Measurements from ENCODE around the gene TSHZ2.

TSHZ2 gene

GRCh38 chr20:53493311-53493857 is 521.2 kb downstream of the TSHZ2 start:
- TF ChIP-seq ZFX (IDR thresholded peaks at IDR 0.05; ENCODE audit: borderline replicate concordance) (no peak), CTCF (IDR thresholded peaks at IDR 0.05) (no peak)
- H3K27ac ChIP-seq, result no peak overlapping the region

GRCh38 chr20:53494753-53495152 is 522.6 kb downstream of the TSHZ2 start:
- TF ChIP-seq CTCF (IDR thresholded peaks at IDR 0.05) (no peak), ZFX (IDR thresholded peaks at IDR 0.05; ENCODE audit: borderline replicate concordance) (no peak)
- H3K27ac ChIP-seq, result no peak overlapping the region

- H3K27ac ChIP-seq, result no peak overlapping the region
- no peak for TF ChIP-seq CTCF (IDR thresholded peaks at IDR 0.05)
- no peak for TF ChIP-seq ZFX (IDR thresholded peaks at IDR 0.05; ENCODE audit: borderline replicate concordance)
Observed at GRCh38 chr20:53495398-53496092, 523.4 kb downstream of the TSHZ2 start.

GRCh38 chr20:53497246-53497645 is 525.1 kb downstream of the TSHZ2 start:
- TF ChIP-seq CTCF (IDR thresholded peaks at IDR 0.05), result no peak
- H3K27ac ChIP-seq, result no peak overlapping the region

- no peak for TF ChIP-seq CTCF (IDR thresholded peaks at IDR 0.05)
- TF ChIP-seq ZFX (IDR thresholded peaks at IDR 0.05; ENCODE audit: borderline replicate concordance), result no peak
- no peak overlapping the region for H3K27ac ChIP-seq
Observed at GRCh38 chr20:53498341-53498740, 526.2 kb downstream of the TSHZ2 start.

- H3K27ac ChIP-seq, result no peak overlapping the region
- TF ChIP-seq ZFX (IDR thresholded peaks at IDR 0.05; ENCODE audit: borderline replicate concordance), result no peak
- TF ChIP-seq CTCF (IDR thresholded peaks at IDR 0.05), result no peak
Observed at GRCh38 chr20:53500651-53501050, 528.5 kb downstream of the TSHZ2 start.

- TF ChIP-seq ZFX (IDR thresholded peaks at IDR 0.05; ENCODE audit: borderline replicate concordance) (no peak), CTCF (IDR thresholded peaks at IDR 0.05) (no peak)
Observed at GRCh38 chr20:53502820-53503219, 530.7 kb downstream of the TSHZ2 start.

More at GRCh38 chr20:53502820-53503219, 530.7 kb downstream of the TSHZ2 start:
- H3K27ac ChIP-seq, result no peak overlapping the region
